RWPE1 (cell line): ENCODE measurements around the gene GALNT1.

Experiments
- CTCF ChIA-PET: fragments of 350-600 bp; sonication (Branson Sonifier 250); formaldehyde crosslinking; extraction: SDS; loops from one replicate; lab custom pipeline; 2021; lab: Yijun Ruan, JAX
- POLR2A ChIA-PET: fragments of 400-600 bp; formaldehyde crosslinking; extraction: SDS; loops from one replicate; lab custom pipeline; 2020; ENCODE audit warnings: antibody characterized with exemption; ENCODE audit not compliant: low non-redundant PET; lab: Yijun Ruan, JAX
- DNase-seq: peaks from one replicate; pipeline ENCODE4 v3.0.0; 2012; ENCODE audit warnings: low spot score
- H3K27ac ChIP-seq: fragments of 450-650 bp; 2 replicates; pipeline ENCODE4 v1.5.1; 2017
- CTCF ChIP-seq: fragments of 450-650 bp; conservative IDR thresholded peaks from 2 replicates; pipeline ENCODE4 v1.5.1; 2017; ENCODE audit warnings: low read depth, mild to moderate bottlenecking

Gene GALNT1

DNA sequence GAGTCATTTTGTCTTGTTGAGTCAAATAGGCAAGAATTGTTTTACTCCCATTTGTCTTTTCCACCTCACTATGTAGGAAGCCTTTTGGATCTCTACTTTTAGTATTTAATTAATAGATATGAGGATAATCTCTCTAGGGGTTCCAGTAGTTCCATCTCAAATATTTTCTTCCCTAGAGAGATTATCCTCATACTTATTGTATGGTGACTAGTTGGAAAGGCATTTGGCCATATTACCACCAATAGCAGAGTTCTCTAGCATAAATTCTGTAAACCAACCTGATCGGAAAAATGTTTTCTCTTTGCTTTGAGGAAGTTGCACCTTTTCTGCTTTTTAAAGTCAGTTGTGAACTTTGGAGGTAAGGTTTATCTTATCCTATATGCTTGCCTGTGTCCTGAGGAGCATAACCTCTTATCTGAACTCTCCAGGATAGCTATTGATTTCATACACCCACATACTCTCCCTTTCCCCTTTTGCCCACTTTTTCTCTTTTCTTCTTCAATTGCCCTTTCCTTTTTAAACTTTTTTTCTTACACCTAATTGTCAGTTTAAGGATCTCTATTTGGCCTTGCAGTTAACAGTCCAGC lies 100.8 kb downstream of the GALNT1 start:
- no peak overlapping the region for H3K27ac ChIP-seq
- POLR2A ChIA-PET: no interaction called here
- DNase-seq: no peak
- CTCF ChIA-PET: no interaction called here
- no peak for TF ChIP-seq CTCF

DNA sequence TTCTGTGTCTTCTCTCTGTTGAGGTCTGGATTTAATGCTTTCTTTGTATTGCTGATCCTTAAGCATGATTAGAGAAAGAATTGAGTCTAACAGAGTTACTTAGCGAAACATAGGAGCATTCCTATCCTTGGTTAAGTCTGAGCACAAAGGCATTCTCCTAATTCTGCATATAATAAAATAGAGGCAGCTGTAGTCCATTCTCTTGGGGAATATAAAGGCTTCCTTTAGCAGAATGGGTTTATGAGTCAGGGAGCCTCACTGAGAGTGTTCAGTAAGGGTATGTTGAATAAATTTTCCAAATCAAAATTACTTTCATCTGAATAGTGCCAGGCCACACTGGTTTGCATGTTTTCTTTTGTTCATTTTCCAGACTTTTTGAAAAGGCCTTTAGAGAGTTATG lies 101.5 kb downstream of the GALNT1 start:
- ChIA-PET CTCF (no interaction called here), POLR2A (no interaction called here)
- DNase-seq: no peak
- H3K27ac ChIP-seq: no peak overlapping the region
- TF ChIP-seq CTCF: no peak

DNA sequence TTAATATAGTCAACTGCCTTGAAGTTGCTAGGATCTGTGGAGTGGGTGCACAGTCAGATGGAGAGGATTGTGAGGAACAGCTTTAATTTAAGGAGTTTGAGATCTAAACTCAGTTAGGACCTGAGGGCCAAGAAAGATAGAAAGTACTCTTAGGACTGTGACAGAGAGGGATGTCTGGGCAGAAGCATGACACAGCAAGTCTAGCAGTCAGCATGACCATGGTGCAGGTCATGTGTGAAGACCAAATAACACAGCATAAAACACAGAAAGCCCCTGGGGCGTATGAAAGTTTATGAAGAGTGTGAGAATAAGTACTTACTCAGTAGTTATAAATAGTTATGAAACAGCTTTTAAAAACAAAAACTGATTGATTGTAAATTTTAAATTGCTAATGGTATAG lies 107.2 kb downstream of the GALNT1 start:
- no peak for TF ChIP-seq CTCF
- ChIA-PET POLR2A (no interaction called here), CTCF (no interaction called here)
- no peak overlapping the region for H3K27ac ChIP-seq
- no peak for DNase-seq

DNA sequence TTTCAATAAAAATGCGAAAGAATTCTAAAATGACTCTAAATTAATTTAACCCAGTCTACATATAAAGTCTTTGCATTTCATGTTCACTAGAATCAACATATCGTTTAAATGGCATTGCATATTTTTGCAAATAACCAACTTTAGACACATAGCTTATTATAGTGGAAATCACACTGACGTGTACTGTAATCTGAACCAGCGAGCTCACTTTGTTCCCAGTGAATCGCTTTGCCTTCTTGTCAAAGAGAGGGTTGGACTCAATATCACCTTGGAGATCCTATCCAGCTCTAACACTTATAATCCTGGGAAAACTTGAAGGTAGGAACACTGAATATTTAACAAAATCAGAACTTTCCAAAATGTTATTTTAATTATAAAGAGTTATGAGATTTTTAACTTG lies 108.2 kb downstream of the GALNT1 start:
- ChIA-PET POLR2A (no interaction called here), CTCF (no interaction called here)
- no peak for DNase-seq
- no peak overlapping the region for H3K27ac ChIP-seq
- no peak for TF ChIP-seq CTCF

DNA sequence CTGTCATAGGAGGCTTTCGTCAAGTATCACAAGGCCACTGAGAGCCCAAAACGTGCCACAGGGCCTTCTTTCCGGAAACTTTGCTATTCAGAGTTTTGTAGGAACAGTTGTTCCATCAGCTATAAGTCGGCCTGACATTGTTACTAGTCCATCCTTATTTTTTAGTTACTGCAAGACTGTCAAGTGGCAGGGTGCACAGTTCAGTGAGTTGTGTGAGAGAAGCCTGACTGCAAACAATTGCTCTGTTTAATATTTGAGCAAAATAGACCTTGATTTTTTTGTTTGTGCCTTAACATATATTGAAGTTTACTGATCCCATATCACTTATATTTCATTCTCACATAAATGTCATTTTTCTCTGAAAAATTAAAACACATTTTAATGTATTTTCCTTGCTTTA lies 110.1 kb downstream of the GALNT1 start:
- POLR2A ChIA-PET: no interaction called here

DNA sequence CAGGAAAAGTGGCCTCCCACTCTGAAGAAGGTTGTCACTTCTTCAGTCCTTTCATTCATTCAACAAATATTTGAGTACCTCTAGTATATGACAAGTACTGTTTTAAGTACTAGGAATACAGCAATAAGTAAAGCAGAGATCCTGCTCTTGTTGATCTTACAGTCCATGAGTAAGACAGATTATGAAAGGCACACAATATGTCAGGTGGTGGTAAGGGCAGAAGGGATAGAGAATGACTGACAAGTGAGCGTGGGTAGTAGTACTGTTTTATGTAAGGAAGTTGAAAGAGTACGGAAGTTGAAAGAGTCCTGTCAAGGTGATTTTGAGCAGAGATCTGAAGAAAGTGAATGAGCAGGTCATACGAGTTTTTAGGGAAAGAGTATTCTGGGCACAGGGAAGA lies 111.3 kb downstream of the GALNT1 start:
- POLR2A ChIA-PET: no interaction called here
- no peak overlapping the region for H3K27ac ChIP-seq
- CTCF ChIA-PET: no interaction called here
- TF ChIP-seq CTCF: no peak
- DNase-seq: no peak

More for the DNA sequence above, 110.1 kb downstream of the GALNT1 start:
- no peak for TF ChIP-seq CTCF
- no peak for DNase-seq
- H3K27ac ChIP-seq: no peak overlapping the region
- CTCF ChIA-PET: no interaction called here
